ENCODE data around the gene GNAZ. TPM values are rescaled to one million over a fixed set of nuclear protein-coding genes. Genes with fewer than 3 reads are reported as not detected.

GNAZ gene
- total RNA-seq, 1 donor from 2014 or later: 0.66 TPM

DNA sequence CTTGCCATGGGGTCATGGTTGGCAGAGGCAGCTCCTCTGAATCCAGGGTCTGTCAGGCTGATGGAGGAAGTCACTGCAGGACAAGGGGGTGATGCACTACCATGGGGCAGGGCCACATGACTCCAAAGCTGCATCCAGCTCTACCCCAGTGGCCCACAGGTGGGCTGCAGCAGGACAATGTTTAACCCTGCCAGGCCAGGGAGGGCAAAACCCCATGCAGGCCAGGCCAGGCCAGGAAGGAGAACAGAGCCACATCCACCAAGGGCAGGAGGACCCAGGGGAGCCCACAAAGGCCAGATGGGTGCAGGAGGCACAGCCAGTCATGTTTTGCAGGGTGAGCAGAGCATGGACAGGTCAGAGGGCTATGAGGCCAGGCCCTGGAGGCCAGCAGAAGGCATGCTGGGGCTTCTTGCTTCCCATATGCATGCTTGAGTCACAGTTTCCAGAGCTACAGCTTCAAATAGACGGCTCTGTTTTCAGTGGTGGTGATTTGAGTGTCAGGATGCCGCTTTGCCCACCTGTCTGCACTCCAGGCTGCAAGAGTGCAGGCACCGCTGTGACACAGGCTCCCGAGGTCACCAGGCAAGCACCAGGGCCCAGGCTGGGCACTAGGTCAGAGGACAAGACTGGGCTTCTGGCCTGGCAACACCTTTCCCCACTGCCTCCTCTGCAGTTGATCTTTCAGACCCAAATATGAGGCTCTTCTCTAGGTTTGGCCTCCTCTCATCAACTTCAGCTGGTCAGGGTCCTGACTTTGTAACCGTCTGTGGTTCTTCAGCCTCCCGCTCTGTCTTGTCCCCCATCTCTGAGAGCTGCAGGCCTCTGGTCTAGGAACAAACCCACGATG is 48.6 kb downstream of the GNAZ start:
- intact Hi-C loops (cut with micrococcal nuclease): no loop called here

DNA sequence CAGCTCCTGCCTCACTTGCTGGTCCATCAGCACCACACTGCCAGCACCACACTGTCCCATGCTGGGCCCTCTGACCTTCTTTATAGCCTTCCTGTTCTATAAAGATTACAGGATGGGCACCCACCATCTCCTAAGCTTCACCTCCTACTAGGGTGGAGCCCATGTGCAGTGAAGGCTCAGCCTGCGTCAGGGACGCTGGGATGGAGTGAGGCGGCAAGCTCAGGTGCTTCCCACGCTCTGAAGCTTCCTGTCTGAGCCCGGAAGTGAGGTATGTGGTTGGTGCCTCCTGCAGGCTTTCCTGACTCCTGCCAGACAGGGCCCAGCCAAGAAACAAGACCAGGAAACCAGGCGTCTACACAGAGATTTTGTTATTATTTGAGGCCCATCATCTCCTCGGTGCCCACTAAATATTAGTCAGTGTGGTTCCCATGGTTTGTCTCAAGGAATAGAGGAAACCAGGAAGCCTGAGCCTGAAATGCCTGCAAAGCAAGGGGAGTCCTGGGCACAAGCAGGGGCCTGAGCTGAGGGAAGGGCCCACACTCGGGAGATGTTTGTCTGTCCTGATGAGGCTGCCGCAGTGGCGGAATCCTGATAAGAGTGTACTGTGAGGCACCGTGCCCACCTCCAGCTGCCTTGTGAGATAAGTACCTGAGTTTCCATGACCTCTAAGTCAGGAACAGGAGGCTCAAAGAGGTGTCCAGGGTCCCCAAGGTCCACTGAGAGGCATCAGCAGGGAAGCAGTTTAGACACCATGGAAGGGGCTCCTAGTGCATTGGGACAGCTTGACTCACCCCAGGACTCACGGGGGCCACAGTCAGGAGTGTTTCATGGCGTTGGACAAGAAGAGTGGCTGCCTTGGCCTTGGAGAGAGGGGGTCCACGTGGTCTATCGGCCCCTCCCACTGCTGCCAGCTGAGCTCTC is 49.4 kb downstream of the GNAZ start:
- intact Hi-C loops (cut with micrococcal nuclease): no loop called here

DNA sequence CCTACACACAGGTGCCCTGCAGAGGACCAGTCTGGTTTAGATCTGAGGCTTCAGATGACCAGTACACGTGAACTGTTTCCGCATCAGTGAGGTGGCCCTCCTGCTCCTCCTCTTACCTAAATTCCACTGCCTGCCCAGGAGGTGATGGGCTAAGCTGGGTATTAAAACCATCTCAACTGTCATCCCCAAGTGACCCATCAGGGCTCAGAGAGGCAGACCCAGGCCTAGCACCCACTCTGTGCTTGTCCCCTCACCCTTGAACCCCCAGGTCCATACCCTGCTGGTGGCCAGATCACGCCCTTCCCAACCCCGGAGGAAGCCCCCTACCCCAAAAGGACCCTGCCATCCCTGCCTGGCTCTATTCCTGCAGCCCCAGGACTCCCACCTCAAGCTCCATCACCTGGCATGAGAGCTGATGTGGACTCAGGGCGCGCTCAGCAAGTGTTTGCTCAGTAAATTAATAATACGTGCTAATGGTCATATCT is 50.1 kb downstream of the GNAZ start:
- intact Hi-C loops (cut with micrococcal nuclease): no loop called here

DNA sequence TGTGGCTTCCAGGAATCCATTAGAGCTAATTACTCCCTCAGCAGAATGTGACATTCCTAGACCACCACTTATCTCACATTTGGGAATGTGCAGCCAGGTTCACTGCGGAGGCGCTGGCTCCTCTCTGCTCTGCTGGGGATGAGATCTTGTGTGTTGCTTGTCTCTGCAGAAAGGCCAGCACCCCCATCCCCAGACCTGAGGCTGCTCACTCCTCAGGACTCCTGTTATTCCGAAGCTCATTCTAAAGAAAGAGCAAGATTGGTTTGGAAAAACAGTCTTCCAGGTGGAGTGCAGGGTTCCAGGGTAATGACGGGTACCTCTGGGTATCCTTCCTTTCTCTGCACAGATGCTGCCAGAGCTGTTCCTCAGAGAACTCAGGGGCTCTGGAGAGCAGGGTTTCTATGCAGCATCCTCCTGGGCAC is 50.7 kb downstream of the GNAZ start:
- intact Hi-C loops (cut with micrococcal nuclease): no loop called here

DNA sequence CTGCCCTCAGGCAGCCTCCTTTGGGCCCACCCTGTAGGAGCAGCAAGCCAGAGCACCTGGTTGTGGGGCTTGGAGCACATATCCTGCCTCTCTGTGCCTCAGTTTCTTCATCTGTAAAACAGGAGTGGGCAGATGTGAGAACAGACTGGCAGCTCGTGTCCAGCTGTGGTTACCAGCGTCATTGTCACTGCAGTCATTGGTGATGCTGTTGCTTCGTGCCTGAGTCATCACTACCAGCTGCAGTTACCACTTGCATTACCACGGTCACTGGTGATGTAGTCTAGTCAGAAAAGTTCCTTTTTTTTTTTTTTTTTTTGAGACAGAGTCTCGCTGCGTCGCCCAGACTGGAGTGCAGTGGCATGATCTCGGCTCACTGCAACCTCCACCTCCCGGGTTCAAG is 51.1 kb downstream of the GNAZ start:
- intact Hi-C loops (cut with micrococcal nuclease): no loop called here

DNA sequence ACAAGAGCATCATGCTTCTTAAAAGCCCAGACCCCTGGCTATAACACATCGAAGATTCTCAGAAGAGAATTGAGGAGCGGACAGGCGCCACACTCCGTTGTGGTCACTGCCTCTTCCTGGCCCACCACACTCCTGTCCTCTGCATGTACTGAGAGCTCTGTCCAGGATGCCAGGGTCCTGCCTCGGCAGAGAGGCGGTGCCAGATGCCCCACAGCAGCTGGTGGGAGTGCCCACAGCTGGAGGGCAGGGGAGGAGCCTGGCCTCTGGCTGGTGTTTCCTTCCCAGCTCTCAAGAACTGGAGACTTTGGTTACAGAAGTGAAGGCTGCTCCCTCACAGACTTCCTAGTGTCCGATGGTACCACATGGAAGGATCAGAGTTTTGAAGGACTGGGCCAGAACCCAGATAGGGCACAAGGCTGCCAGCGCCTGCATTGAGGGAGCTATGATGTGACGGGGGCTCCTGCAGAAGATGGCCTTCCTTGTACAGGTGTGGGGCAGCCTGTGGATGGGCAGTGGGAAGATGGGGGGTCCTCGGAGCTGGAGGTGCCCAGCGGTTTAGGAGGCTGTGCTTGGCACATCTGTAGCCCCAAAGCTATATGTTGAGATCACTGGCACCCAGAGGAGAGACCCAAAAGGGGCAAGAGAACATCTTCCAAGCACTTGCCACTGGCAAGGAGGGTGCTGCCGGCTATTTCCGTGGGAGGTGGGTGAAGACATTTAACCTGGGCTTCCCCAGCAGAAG is 52.1 kb downstream of the GNAZ start:
- intact Hi-C loops (cut with micrococcal nuclease): no loop called here

DNA sequence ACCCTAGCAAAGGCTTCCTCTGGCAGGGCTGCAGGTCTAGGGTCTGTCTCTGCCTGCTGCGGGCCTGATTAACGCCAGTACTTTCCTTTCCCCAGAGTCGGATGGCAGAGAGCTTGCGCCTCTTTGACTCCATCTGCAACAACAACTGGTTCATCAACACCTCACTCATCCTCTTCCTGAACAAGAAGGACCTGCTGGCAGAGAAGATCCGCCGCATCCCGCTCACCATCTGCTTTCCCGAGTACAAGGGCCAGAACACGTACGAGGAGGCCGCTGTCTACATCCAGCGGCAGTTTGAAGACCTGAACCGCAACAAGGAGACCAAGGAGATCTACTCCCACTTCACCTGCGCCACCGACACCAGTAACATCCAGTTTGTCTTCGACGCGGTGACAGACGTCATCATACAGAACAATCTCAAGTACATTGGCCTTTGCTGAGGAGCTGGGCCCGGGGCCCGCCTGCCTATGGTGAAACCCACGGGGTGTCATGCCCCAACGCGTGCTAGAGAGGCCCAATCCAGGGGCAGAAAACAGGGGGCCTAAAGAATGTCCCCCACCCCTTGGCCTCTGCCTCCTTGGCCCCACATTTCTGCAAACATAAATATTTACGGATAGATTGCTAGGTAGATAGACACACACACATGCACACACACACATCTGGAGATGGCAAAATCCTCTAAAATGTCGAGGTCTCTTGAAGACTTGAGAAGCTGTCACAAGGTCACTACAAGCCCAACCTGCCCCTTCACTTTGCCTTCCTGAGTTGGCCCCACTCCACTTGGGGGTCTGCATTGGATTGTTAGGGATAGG is 52.9 kb downstream of the GNAZ start:
- intact Hi-C loops (cut with micrococcal nuclease): no loop called here

DNA sequence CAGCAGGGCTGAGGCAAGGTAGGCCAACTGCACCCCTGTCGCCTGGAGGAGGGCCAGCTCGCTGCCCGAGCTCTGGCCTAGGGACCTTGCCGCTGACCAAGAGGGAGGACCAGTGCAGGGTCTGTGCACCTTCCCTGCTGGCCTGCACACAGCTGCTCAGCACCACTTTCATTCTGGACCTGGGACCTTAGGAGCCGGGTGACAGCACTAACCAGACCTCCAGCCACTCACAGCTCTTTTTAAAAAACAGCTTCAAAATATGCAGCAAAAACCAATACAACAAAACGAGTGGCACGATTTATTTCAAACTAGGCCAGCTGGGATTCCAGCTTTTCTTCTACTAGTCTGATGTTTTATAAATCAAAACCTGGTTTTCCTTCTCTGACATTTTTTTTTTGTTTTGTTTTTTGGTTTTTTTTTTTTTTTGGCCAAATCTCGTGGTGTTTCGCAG is 53.5 kb downstream of the GNAZ start:
- intact Hi-C loops (cut with micrococcal nuclease): no loop called here

DNA sequence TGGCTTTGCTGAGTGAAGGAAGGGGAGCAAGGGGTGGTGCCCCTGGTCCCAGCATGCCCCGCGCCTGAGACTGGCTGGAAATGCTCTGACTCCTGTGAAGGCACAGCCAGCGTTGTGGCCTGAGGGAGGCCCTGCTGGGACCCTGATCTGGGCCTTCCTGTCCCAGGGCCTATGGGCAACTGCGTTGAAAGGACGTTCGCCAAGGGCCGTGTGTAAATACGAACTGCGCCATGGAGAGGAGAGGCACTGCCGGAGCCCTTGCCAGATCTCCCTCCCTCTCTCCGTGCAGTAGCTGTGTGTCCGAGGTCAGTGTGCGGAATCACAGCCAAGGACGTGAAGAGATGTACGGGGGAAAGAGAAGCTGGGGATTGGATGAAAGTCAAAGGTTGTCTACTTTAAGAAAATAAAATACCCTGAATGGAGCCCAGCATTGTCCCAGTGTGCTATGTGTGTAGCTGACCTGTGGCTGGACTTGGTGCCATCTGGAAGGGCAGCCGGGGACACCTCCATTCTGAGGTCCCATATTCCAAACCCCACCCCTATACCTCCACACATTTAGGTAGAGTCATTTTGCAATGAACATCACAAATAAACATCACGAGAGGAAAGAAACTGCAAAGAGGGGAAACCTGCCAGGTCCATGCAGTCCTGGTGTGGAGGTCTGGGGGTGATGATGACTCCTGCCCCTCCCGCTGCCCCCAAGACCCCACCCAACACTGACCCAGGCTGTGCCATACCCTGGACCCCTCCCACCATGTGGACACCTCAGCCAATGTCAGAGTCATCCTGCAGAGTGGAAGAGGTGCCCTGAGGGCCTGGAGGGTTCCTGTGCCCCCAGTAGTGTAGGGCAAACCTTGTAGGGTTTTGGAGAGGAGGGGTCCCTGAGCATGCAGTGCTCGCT is 54.5 kb downstream of the GNAZ start:
- intact Hi-C loops (cut with micrococcal nuclease): no loop called here

DNA sequence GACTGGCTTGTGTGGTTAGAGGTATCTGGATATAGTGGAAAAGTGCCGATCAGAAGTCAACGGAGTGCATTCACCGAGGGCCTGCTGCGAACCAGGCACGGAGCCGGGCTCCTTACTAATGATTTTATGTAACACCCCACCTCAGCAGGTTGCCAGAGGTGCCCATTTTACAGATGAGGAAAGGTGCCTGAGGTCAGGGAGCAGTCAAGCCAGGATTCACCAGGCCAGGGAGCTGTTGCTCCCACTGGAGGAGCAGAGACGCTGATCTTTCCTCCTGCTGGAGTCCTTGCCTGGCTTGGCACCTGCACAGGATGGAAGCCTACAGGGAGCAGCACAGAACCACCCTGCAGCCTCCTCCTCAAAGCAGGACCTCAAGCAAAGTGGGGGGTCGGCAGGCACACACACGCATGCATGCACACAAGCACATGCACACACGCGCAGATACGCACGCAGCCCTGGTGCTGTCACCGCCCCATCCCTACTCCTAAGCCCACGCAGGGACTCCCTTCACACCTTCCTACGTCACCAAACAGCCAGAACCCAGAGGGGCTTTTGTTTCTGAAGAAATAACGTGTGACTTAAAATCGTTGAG is 55.3 kb downstream of the GNAZ start:
- intact Hi-C loops (cut with micrococcal nuclease): no loop called here

DNA sequence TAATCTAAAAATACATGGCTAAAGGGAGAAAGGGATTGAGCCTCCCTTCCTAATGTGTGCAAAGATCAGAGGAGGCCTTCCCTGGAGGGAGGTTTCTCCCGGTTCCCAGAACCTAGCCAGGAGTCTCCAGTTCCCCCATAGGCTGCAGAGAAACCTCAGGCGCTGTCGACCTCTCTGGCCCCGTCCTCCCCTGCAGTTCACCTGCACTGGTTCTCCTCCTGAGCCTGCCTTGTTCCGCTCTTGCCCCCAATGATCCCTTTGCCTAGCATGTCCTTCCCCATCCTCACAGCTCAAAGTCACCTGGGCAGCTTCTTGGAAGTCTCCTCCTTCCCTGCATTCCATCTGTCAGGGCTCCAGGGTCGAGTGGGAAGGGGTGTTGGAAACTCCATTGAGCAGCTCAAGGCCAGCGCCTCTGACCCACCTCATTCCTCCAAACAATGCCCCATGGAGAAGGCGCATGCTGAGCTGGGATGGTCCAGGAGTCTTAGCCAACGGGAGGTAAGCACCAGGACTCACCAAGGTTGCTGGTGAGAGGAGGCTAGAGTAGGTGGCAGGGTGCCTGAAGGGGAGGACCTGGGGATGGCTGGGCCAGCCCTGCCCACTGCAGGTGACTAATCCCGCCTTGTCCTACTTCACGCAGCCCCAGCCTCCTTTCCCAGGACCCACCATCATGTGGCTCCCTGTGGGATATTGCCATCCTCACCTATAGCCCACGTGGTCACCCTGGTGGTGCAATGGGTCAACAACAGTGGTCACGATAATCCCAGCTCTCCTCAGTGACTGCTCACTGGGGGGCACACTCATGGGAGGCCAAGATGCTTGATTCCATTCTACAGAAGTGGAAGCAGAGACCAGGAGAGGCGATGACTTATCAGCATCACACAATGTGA is 56.1 kb downstream of the GNAZ start:
- intact Hi-C loops (cut with micrococcal nuclease): no loop called here

DNA sequence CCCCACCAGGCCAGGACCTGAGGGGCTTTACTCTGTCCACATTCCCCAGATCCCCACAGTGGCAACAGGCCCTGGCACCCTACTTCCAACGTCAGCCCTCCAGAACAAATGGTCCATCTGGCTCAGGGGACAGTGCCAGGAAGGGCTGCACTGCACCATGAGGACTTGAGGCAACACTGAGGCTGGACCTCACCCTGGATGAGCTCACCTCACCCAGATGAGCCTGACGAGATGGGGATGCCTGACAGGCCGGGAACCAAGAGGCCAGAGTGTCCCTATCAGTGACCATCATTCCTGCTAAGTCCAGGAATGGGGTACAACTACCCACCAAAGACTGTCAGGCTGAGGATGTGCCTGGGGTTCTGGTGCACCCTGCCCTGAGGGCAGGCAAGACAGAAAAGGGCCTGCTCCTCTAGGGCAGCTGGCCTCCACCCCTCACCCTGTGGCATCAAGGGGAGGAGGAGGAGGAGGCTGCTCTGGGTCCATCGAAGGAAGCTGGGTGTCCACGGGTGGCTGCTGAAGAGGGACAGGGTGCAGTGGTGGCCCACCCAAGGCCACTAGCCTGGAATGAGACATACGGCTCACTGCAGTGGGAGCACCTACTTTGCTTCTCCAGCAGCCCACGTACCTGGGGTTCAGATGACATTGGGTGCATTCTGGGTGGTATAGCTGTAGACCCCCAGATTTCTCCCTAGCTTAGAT is 56.9 kb downstream of the GNAZ start:
- intact Hi-C loops (cut with micrococcal nuclease): no loop called here

DNA sequence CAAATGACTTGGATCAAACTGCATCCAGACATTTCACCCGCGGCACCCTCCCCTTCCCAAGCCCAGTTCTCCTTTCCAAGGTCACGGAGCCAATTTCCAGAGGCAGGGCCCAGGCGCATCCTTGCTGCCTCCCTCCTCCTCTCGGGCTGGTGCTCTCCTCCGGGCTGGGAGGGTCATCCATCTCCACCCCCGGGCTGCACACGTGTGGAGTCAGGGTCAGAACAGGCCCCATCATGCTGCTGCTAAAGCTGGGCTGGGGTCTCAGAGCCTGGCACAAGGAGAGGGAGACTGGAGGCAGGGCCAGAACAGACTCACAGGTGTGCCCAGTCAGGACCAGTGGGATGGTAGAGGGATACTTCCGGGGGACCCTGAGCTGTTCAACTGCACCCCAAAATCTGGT is 57.5 kb downstream of the GNAZ start:
- intact Hi-C loops (cut with micrococcal nuclease): loop anchor here (1.0 kb wide), 1 partner anchor 168 kb away; no protein-coding TSS in a partner anchor

DNA sequence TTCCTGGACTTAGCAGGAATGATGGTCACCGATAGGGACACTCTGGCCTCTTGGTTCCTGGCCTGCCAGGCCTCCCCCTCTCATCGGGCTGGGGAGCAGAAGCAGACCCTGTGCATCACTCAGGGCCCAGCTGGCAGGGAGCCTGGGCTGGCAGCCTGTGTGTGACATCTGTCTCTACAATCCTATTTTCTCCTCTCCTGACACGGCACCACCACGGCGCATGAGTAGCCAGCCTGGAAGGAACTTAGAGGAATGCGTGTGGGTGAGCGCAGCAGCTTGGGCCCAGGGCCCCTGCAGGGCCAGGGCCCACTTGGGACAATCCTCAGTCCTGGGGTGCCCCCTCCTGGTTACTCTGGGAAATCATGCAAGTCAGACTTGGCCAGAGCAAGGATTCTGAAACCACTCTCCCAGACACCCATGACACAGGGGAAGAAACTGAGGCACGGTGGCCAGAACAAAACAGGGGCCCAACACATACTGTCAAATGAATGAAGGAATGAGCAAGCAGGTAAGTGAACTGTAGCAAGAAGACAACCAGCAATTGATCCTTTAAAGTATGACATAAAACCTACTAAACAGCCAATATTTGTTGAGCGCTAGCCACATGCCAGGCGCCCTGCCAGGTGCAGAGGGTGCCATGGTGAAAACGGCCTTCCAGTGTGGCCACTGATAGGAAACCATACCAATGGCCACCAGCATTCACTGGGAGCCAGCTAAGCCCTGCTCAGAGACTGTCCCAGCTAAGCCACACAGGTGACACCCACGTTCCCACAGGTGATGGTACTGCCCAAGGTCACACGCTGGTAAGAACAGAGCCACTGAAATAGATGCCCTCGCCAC is 58.2 kb downstream of the GNAZ start:
- intact Hi-C loops (cut with micrococcal nuclease): loop anchor here (1.0 kb wide), 1 partner anchor 169 kb away; no protein-coding TSS in a partner anchor

DNA sequence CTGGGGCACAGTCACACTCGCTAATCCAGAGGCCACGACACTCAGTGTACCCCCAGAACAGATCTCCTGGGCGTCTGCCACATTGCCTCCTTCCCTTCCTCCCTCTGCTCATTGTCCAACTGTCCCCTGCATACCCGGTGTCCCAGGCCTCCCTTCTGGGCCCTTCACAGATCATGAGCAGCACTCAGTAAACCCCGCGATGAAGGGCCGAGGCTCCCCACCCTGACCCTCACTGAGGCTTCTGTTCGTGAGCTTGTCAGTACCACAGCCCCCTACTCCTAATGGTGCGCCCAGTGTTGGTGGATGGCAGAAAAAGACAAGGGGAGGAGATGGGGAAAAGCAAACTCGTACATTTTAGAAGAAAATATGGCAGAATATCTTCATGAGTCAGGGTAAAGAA is 58.8 kb downstream of the GNAZ start:
- intact Hi-C loops (cut with micrococcal nuclease): no loop called here

DNA sequence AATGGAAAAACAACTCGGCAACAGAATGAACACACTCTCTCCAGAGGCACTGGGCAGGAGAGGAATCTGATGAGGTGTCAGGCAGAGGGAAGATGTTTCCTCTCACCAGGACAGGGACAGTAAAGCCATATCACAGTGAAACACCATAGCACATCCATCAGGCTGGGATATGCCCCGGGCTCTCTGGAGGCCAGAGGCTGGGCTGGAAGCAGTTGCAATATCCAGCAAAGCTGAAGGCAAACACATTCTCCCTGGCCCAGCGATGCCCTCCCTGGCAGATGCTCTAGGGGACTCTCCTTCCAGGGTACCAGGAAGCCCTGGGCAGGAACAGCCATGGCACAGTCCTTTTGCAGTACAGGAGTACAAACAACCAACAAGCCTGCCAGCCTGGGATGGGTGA is 60.4 kb downstream of the GNAZ start:
- intact Hi-C loops (cut with micrococcal nuclease): no loop called here
